Fibroblast of villous mesenchyme (primary cell): ENCODE results near the gene PLPP4. TPM values are rescaled to one million over a fixed set of nuclear protein-coding genes. Genes with fewer than 3 reads are reported as not detected.

Experiments
- DNase-seq: peaks from one replicate; pipeline ENCODE4 v3.0.0-alpha.2; 2010; ENCODE audit warnings: low read depth
- H3K4me3 ChIP-seq: 2 replicates; pipeline ENCODE4 v1.5.1; 2011; ENCODE audit warnings: low read depth, mild to moderate bottlenecking, low read length
- CTCF ChIP-seq: IDR thresholded peaks from 2 replicates; pipeline ENCODE4 v1.5.1; 2012; ENCODE audit warnings: low read depth, mild to moderate bottlenecking, low read length; ENCODE audit not compliant: insufficient read depth
- total RNA-seq: library from RNA; depleted of rRNA; stranded (reverse); fragments of >200 nt; gene quantifications from 2 replicates; pipeline ENCODE4 v1.2.3, GENCODE V29; 2012

The PLPP4 gene
- total RNA-seq, 1 donor: 0.86 TPM

- no peak overlapping the region for H3K4me3 ChIP-seq
- no peak for TF ChIP-seq CTCF
- no peak for DNase-seq
Observed at GRCh38 chr10:120541984-120542383, 85.0 kb downstream of the PLPP4 start.

- DNase-seq: no peak
- no peak overlapping the region for H3K4me3 ChIP-seq
- TF ChIP-seq CTCF: no peak
Observed at GRCh38 chr10:120542591-120542990, 85.6 kb downstream of the PLPP4 start.

GRCh38 chr10:120543291-120543690 lies 86.3 kb downstream of the PLPP4 start:
- H3K4me3 ChIP-seq: no peak overlapping the region
- DNase-seq: no peak
- no peak for TF ChIP-seq CTCF

GRCh38 chr10:120548210-120548609 lies 91.2 kb downstream of the PLPP4 start:
- DNase-seq: no peak
- TF ChIP-seq CTCF: no peak
- H3K4me3 ChIP-seq: no peak overlapping the region

- H3K4me3 ChIP-seq: no peak overlapping the region
- DNase-seq: no peak
- no peak for TF ChIP-seq CTCF
Observed at GRCh38 chr10:120552262-120552661, 95.2 kb downstream of the PLPP4 start.

GRCh38 chr10:120553911-120554310 lies 96.9 kb downstream of the PLPP4 start:
- no peak overlapping the region for H3K4me3 ChIP-seq
- no peak for TF ChIP-seq CTCF
- DNase-seq: no peak

- no peak for DNase-seq
- H3K4me3 ChIP-seq: no peak overlapping the region
- TF ChIP-seq CTCF: no peak
Observed at GRCh38 chr10:120555436-120555835, 98.4 kb downstream of the PLPP4 start.
